H9 (cell line): ENCODE data around the gene CHIC1. TPM values are rescaled to one million over a fixed set of nuclear protein-coding genes. Genes with fewer than 3 reads are reported as not detected.

Experiments
- DNase-seq: peaks from one replicate; pipeline ENCODE4 v3.0.0-alpha.2; 2017
- H2AFZ ChIP-seq: one replicate; pipeline ENCODE4 v1.6.1; 2013; ENCODE audit warnings: mild to moderate bottlenecking, low read length, control low read depth, moderate library complexity
- H2AK5ac ChIP-seq: 2 replicates; pipeline ENCODE4 v1.6.1; 2013; ENCODE audit warnings: low read length, control low read depth, mixed read lengths; ENCODE audit not compliant: insufficient read length
- H2BK120ac ChIP-seq: one replicate; pipeline ENCODE4 v1.6.1; 2013; ENCODE audit warnings: low read depth, mild to moderate bottlenecking, low read length, control low read depth, inconsistent platforms; ENCODE audit not compliant: poor library complexity, severe bottlenecking
- H2BK12ac ChIP-seq: 2 replicates; pipeline ENCODE4 v1.6.1; 2013; ENCODE audit warnings: low read length, control low read depth, mixed read lengths, low read depth; ENCODE audit not compliant: insufficient read length
- H2BK15ac ChIP-seq: 2 replicates; pipeline ENCODE4 v1.6.1; 2013; ENCODE audit warnings: low read depth, low read length, control low read depth
- H2BK20ac ChIP-seq: one replicate; pipeline ENCODE4 v1.6.1; 2013; ENCODE audit warnings: low read depth, mild to moderate bottlenecking, low read length, control low read depth, inconsistent platforms; ENCODE audit not compliant: poor library complexity, severe bottlenecking
- H2BK5ac ChIP-seq: 2 replicates; pipeline ENCODE4 v1.6.1; 2013; ENCODE audit warnings: low read length, control low read depth, mixed read lengths; ENCODE audit not compliant: insufficient read length
- H3K14ac ChIP-seq: 2 replicates; pipeline ENCODE4 v1.6.1; 2013; ENCODE audit warnings: low read length, control low read depth; ENCODE audit not compliant: insufficient read depth
- H3K18ac ChIP-seq: 2 replicates; pipeline ENCODE4 v1.6.1; 2013; ENCODE audit warnings: low read depth, mild to moderate bottlenecking, mixed read lengths, low read length, control low read depth; ENCODE audit not compliant: insufficient read length
- H3K23ac ChIP-seq: 2 replicates; pipeline ENCODE4 v1.6.1; 2013; ENCODE audit warnings: low read length, control low read depth, mixed read lengths, low read depth; ENCODE audit not compliant: insufficient read length
- H3K23me2 ChIP-seq: 2 replicates; pipeline ENCODE4 v1.6.1; 2013; ENCODE audit warnings: low read depth, mild to moderate bottlenecking, mixed read lengths, low read length, control low read depth; ENCODE audit not compliant: insufficient read length, poor library complexity, severe bottlenecking
- H3K27ac ChIP-seq: 2 replicates; pipeline ENCODE4 v1.5.1; 2013; ENCODE audit warnings: low read length, control low read depth, mixed read lengths, low read depth; ENCODE audit not compliant: insufficient read length
- H3K27me3 ChIP-seq: 2 replicates; pipeline ENCODE4 v1.6.1; 2013; ENCODE audit warnings: low read length, control low read depth, inconsistent platforms; ENCODE audit not compliant: insufficient read depth
- H3K4ac ChIP-seq: 2 replicates; pipeline ENCODE4 v1.6.1; 2013; ENCODE audit warnings: low read depth, mild to moderate bottlenecking, control low read depth, inconsistent platforms, low read length, moderate library complexity
- H3K4me1 ChIP-seq: 2 replicates; pipeline ENCODE4 v1.6.1; 2013; ENCODE audit warnings: low read length, control low read depth, inconsistent platforms; ENCODE audit not compliant: insufficient read depth
- H3K4me2 ChIP-seq: 2 replicates; pipeline ENCODE4 v1.6.1; 2013; ENCODE audit warnings: low read length, control low read depth, mixed read lengths; ENCODE audit not compliant: insufficient read length, insufficient read depth
- H3K56ac ChIP-seq: 2 replicates; pipeline ENCODE4 v1.6.1; 2013; ENCODE audit warnings: low read depth, mild to moderate bottlenecking, mixed read lengths, low read length, control low read depth; ENCODE audit not compliant: insufficient read length
- H3K79me1 ChIP-seq: 2 replicates; pipeline ENCODE4 v1.6.1; 2013; ENCODE audit warnings: low read depth, mild to moderate bottlenecking, moderate library complexity, low read length, control low read depth, inconsistent platforms; ENCODE audit not compliant: insufficient read depth, poor library complexity, severe bottlenecking
- H3K79me2 ChIP-seq: 2 replicates; pipeline ENCODE4 v1.6.1; 2013; ENCODE audit warnings: low read length, control low read depth, inconsistent platforms; ENCODE audit not compliant: insufficient read depth
- H3K9ac ChIP-seq: 2 replicates; pipeline ENCODE4 v1.6.1; 2013; ENCODE audit warnings: low read length, control low read depth, mixed read lengths; ENCODE audit not compliant: insufficient read length; ENCODE audit errors: extremely low read depth
- H3K9me3 ChIP-seq: one replicate; pipeline ENCODE4 v1.6.1; 2013; ENCODE audit warnings: low read depth, low read length, inconsistent platforms; ENCODE audit not compliant: control insufficient read depth
- H3T11ph ChIP-seq: one replicate; pipeline ENCODE4 v1.6.1; 2013; ENCODE audit warnings: mild to moderate bottlenecking, low read length, control low read depth, inconsistent platforms
- H4K20me1 ChIP-seq: one replicate; pipeline ENCODE4 v1.6.1; 2013; ENCODE audit not compliant: control insufficient read depth, insufficient read length, insufficient read depth
- H4K5ac ChIP-seq: 2 replicates; pipeline ENCODE4 v1.6.1; 2013; ENCODE audit warnings: low read depth, mild to moderate bottlenecking, mixed read lengths, low read length, control low read depth; ENCODE audit not compliant: insufficient read length
- H4K8ac ChIP-seq: replicated peaks from 2 replicates; pipeline ENCODE4 v1.6.1; 2013; ENCODE audit warnings: low read length, control low read depth, mixed read lengths, low read depth; ENCODE audit not compliant: insufficient read length
- H4K91ac ChIP-seq: 2 replicates; pipeline ENCODE4 v1.6.1; 2013; ENCODE audit warnings: low read depth, mild to moderate bottlenecking, moderate library complexity, mixed read lengths, low read length, control low read depth; ENCODE audit not compliant: insufficient read length
- H3K27ac Mint-ChIP-seq, 3 experiments: 2 replicates in 2 of 3; 3 replicates in 1 of 3; pipeline ENCODE4 v1.8.0; 2020 to 2021; ENCODE audit warnings: mixed read lengths in 3 of 3, mild to moderate bottlenecking in 1 of 3, moderate library complexity in 1 of 3
- H3K27me3 Mint-ChIP-seq: 2 replicates; pipeline ENCODE4 v1.8.0; 2021; ENCODE audit warnings: low read depth, mild to moderate bottlenecking, moderate library complexity, mixed read lengths
- H3K36me3 Mint-ChIP-seq, 3 experiments: 2 replicates in 2 of 3; 3 replicates in 1 of 3; pipeline ENCODE4 v1.8.0; 2020 to 2021; ENCODE audit warnings: low read depth in 3 of 3, mixed read lengths in 3 of 3; ENCODE audit not compliant: insufficient read depth in 1 of 3
- H3K4me1 Mint-ChIP-seq, 2 experiments: 2 replicates each; pipeline ENCODE4 v1.8.0; 2020; ENCODE audit warnings: mixed read lengths in 2 of 2
- H3K4me3 Mint-ChIP-seq, 2 experiments: 2 replicates in 1 of 2; 3 replicates in 1 of 2; pipeline ENCODE4 v1.8.0; 2020 to 2021; ENCODE audit warnings: mild to moderate bottlenecking in 2 of 2, mixed read lengths in 2 of 2, moderate library complexity in 1 of 2
- H3K9me3 Mint-ChIP-seq, 2 experiments: 2 replicates in 1 of 2; 3 replicates in 1 of 2; pipeline ENCODE4 v1.8.0; 2020; ENCODE audit warnings: mild to moderate bottlenecking in 2 of 2, mixed read lengths in 2 of 2, moderate library complexity in 1 of 2
- whole genome bisulfite sequencing: extraction: QIAGEN DNeasy Blood & Tissue Kit; methylation state at CpG from one replicate; pipeline ENCODE4 v1.1.7; 2013; ENCODE audit warnings: missing lambda C conversion rate, low lambda C conversion rate, mixed read lengths; ENCODE audit not compliant: insufficient read length; ENCODE audit errors: extremely low coverage; 5-methylcytosine and 5-hydroxymethylcytosine counted together
- total RNA-seq: library from RNA; stranded (reverse); gene quantifications from 2 replicates; pipeline ENCODE4 v1.2.1, GENCODE V29; 2021
- TF ChIP-seq, protein P1 (sequence below): fragments of 200-600 bp; sonication (generic); conservative IDR thresholded peaks from 3 replicates; pipeline ENCODE4 v1.8.0; 2021; ENCODE audit warnings: antibody characterized with exemption, mild to moderate bottlenecking

The CHIC1 gene
- total RNA-seq, 1 experiment from 2014 or later: 17.2 TPM

DNA sequence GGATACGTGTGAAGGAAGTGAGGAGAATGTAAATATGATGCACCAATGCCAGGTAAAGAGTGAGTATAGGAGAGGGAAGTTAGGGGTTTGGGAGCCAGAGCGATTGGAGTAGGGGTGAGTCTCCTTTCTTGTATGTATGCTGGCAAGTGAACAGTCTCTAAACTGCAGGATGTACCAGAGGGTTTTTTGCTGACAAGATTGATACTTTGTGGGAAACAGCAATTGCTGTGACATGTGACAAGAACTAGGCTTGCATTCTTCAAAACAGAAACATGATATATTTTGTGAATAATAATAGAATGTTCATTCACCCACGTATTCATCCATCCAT, 706 bp downstream of the CHIC1 start:
- H2AK5ac ChIP-seq: no peak overlapping the region
- TF ChIP-seq, protein P1, sequence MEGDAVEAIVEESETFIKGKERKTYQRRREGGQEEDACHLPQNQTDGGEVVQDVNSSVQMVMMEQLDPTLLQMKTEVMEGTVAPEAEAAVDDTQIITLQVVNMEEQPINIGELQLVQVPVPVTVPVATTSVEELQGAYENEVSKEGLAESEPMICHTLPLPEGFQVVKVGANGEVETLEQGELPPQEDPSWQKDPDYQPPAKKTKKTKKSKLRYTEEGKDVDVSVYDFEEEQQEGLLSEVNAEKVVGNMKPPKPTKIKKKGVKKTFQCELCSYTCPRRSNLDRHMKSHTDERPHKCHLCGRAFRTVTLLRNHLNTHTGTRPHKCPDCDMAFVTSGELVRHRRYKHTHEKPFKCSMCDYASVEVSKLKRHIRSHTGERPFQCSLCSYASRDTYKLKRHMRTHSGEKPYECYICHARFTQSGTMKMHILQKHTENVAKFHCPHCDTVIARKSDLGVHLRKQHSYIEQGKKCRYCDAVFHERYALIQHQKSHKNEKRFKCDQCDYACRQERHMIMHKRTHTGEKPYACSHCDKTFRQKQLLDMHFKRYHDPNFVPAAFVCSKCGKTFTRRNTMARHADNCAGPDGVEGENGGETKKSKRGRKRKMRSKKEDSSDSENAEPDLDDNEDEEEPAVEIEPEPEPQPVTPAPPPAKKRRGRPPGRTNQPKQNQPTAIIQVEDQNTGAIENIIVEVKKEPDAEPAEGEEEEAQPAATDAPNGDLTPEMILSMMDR: no peak
- peak overlapping the region; percentile 60 for H3K9ac ChIP-seq
- H3K4me2 ChIP-seq: peak overlapping the region; percentile 37
- no peaks in the 10 kb centered on the region for H3K79me1 ChIP-seq
- H3K23me2 ChIP-seq: no peaks in the 10 kb centered on the region
- WGBS: no CpG with 5 or more reads among the region's 3 CpGs
- Mint-ChIP-seq H3K4me3 (peak overlapping the region; percentile 91 to 96), H3K4me1 (peaks cover 3 to 6% of the 10 kb centered on the region in 2 experiments; a peak in 2 of 4 replicates), H3K9me3 (peaks cover 0 to 6% of the 10 kb centered on the region in 2 experiments; a peak in 4 of 5 replicates), H3K27me3 (no peaks in the 10 kb centered on the region), H3K27ac (peak overlapping the region; percentile 76 to 98 (median 93); a peak in 6 of 7 replicates), H3K36me3 (peaks cover 0 to 5% (median 1%) of the 10 kb centered on the region in 3 experiments; a peak in 3 of 7 replicates)
- H3K23ac ChIP-seq: no peak overlapping the region
- no peak overlapping the region for H2AFZ ChIP-seq
- no peak overlapping the region for H2BK12ac ChIP-seq
- no peak overlapping the region for H2BK5ac ChIP-seq
- H3T11ph ChIP-seq: no peak overlapping the region
- H3K56ac ChIP-seq: no peak overlapping the region
- H3K27ac ChIP-seq: no peak overlapping the region
- H3K4me1 ChIP-seq: no peaks in the 10 kb centered on the region
- H4K91ac ChIP-seq: no peak overlapping the region
- no peak overlapping the region for H2BK15ac ChIP-seq
- no peak overlapping the region for H4K5ac ChIP-seq
- H2BK20ac ChIP-seq: no peak overlapping the region
- no peak overlapping the region for H2BK120ac ChIP-seq
- no peak overlapping the region for H4K8ac ChIP-seq
- no peak overlapping the region for H3K18ac ChIP-seq
- H3K14ac ChIP-seq: no peak overlapping the region
- no peaks in the 10 kb centered on the region; the same call in 1 of the 2 replicates for H3K79me2 ChIP-seq
- no peaks in the 10 kb centered on the region for H4K20me1 ChIP-seq
- no peak for DNase-seq
- H3K27me3 ChIP-seq: no peaks in the 10 kb centered on the region
- no peak overlapping the region for H3K4ac ChIP-seq
- no peaks in the 10 kb centered on the region for H3K9me3 ChIP-seq
